PFSK-1 (cell line): ENCODE data around the gene NDUFV1.

ENCODE experiments used
- FOXP2 ChIP-seq: optimal IDR thresholded peaks from 2 replicates; pipeline ENCODE3; 2011; ENCODE audit warnings: borderline replicate concordance, control low read depth, inconsistent platforms; ENCODE audit not compliant: insufficient read depth; ENCODE audit errors: extremely low read length, extremely low read depth
- POLR2AphosphoS5 ChIP-seq: IDR thresholded peaks from 2 replicates; pipeline ENCODE4 v1.6.1; 2012; ENCODE audit warnings: low read depth, mild to moderate bottlenecking, control low read depth, low read length, moderate library complexity
- SIN3A ChIP-seq: IDR thresholded peaks from 2 replicates; pipeline ENCODE4 v1.6.1; 2012; ENCODE audit warnings: mild to moderate bottlenecking, low read length, moderate library complexity, borderline replicate concordance; ENCODE audit not compliant: insufficient read depth
- TAF1 ChIP-seq: IDR thresholded peaks from 2 replicates; pipeline ENCODE4 v1.6.1; 2012; ENCODE audit warnings: low read length, control low read depth, borderline replicate concordance; ENCODE audit not compliant: insufficient read depth
- TF ChIP-seq, protein P1 (sequence below), 2 experiments: IDR thresholded peaks; 2 replicates each; pipeline versions ENCODE4 v1.6.1 to v1.8.0; 2011 to 2012; ENCODE audit warnings: low read depth in 2 of 2, low read length in 2 of 2, control low read depth in 1 of 2, inconsistent platforms in 1 of 2, mild to moderate bottlenecking in 1 of 2, moderate library complexity in 1 of 2; ENCODE audit not compliant: insufficient read depth in 1 of 2

NDUFV1 gene

DNA sequence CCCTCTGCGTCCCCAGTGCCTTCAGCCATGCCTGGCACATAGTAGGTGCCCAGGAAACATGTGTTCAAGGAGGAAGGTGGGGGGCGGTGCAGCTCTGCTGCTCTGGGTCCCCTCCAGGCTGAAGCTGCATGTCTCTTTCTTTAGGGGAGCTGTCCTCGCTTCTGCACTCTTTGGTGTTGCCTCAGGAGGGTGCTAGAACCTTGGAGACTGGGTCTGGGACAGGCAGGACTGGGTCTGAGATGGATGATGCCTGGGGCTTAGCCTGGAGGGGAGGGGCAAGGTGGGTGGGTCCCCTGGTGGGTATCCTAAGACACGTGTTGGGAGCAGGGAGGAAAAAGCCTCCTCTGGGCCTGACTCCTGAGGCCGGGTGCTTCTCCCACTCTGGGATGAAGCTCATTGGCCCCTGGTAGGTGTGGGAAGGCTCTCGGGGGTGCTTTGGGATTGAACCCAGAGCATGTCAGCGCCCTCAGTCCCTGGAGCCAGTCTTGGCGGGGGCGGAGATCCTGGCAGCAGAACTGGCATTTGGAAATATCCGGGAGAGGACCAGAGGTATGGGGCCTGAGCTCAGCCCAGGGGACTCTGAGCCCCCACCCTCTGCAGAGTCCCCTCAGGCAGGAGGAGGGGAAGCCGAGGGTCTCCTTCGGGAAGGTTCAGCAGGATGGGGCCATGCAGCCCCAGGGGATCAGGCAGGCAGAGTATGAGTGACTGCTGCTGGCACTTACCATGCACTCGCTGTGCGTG is 29.8 kb upstream of the NDUFV1 start:
- TF ChIP-seq SIN3A (no peak), POLR2AphosphoS5 (no peak), FOXP2 (no peak), TAF1 (no peak)
- TF ChIP-seq, protein P1, sequence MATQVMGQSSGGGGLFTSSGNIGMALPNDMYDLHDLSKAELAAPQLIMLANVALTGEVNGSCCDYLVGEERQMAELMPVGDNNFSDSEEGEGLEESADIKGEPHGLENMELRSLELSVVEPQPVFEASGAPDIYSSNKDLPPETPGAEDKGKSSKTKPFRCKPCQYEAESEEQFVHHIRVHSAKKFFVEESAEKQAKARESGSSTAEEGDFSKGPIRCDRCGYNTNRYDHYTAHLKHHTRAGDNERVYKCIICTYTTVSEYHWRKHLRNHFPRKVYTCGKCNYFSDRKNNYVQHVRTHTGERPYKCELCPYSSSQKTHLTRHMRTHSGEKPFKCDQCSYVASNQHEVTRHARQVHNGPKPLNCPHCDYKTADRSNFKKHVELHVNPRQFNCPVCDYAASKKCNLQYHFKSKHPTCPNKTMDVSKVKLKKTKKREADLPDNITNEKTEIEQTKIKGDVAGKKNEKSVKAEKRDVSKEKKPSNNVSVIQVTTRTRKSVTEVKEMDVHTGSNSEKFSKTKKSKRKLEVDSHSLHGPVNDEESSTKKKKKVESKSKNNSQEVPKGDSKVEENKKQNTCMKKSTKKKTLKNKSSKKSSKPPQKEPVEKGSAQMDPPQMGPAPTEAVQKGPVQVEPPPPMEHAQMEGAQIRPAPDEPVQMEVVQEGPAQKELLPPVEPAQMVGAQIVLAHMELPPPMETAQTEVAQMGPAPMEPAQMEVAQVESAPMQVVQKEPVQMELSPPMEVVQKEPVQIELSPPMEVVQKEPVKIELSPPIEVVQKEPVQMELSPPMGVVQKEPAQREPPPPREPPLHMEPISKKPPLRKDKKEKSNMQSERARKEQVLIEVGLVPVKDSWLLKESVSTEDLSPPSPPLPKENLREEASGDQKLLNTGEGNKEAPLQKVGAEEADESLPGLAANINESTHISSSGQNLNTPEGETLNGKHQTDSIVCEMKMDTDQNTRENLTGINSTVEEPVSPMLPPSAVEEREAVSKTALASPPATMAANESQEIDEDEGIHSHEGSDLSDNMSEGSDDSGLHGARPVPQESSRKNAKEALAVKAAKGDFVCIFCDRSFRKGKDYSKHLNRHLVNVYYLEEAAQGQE (IDR thresholded peaks at IDR 0.05; ENCODE audit: insufficient read depth in 1 of 2, low read depth in 2 of 2, low read length in 2 of 2), result no peak

DNA sequence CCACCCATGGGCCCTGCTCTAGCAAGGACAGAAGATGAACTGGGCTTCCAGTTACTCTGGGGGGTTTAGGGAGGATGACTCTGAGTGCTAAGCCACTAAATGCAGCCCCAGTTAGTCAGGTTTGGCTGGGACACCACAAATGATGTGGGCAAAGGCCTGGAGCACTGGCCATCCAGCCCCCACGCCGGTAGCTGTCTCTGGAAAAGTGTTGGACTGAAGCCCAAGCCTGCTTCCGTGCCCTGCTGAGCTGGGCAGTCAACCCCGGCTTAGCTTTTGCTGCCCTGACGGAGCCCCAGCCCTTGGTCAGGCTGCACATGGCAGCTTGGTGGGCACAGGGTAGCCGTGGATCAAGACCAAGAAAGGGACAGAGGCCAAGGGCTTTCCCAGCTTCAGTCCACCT is 28.8 kb upstream of the NDUFV1 start:
- TF ChIP-seq TAF1, result no peak
- no peak for TF ChIP-seq SIN3A
- TF ChIP-seq, protein P1 (IDR thresholded peaks at IDR 0.05; ENCODE audit: insufficient read depth in 1 of 2, low read depth in 2 of 2, low read length in 2 of 2), result no peak
- no peak for TF ChIP-seq FOXP2
- TF ChIP-seq POLR2AphosphoS5, result no peak

DNA sequence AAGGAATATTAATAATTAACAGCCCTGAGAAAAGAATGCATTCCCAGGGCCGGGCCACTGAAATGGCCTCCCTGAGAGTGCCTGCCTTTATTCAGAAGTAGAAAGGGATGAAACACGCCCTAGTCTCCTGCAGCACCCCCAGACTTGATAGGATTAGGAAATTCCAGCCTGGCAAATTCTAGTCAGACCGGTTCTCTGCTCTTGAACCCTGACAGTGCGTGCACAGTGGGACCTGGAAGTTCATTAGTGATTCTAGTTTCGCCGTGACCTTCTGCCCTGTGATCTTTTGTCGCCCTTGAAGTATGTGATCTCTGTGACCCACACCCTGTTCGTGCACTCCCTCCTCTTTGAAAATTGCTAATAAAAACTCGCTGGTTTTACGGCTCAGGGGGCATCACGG is 25.3 kb upstream of the NDUFV1 start:
- TF ChIP-seq TAF1, result no peak
- TF ChIP-seq SIN3A, result no peak
- TF ChIP-seq, protein P1 (IDR thresholded peaks at IDR 0.05; ENCODE audit: insufficient read depth in 1 of 2, low read depth in 2 of 2, low read length in 2 of 2), result no peak
- no peak for TF ChIP-seq POLR2AphosphoS5
- no peak for TF ChIP-seq FOXP2

DNA sequence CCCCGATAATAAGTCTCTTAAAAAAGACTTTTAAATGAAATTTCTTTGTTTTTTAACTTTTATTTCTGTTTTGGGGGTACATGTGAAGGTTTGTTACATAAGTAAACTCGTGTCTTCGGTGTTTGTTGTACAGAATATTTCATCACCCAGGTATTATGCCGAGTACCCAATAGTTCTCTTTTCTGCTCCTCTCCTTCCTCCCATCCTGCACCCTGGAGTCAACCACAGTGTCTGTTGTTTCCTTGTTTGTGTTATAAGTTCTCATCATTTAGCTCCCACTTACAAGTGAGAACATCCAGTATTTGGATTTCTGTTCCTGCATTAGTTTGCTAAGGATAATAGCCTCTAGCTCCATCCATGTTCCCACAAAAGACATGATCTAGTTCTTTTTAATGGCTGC is 24.7 kb upstream of the NDUFV1 start:
- TF ChIP-seq POLR2AphosphoS5, result no peak
- TF ChIP-seq FOXP2, result no peak
- TF ChIP-seq, protein P1 (IDR thresholded peaks at IDR 0.05; ENCODE audit: insufficient read depth in 1 of 2, low read depth in 2 of 2, low read length in 2 of 2), result no peak
